GM12874 (cell line): ENCODE data around the gene DTNBP1.

ENCODE experiments used
- CTCF ChIP-seq: IDR thresholded peaks from 2 replicates; pipeline ENCODE4 v1.5.1; 2011; ENCODE audit warnings: low read depth, mild to moderate bottlenecking, control low read depth, low read length, moderate library complexity; ENCODE audit not compliant: insufficient read depth

Gene DTNBP1

DNA sequence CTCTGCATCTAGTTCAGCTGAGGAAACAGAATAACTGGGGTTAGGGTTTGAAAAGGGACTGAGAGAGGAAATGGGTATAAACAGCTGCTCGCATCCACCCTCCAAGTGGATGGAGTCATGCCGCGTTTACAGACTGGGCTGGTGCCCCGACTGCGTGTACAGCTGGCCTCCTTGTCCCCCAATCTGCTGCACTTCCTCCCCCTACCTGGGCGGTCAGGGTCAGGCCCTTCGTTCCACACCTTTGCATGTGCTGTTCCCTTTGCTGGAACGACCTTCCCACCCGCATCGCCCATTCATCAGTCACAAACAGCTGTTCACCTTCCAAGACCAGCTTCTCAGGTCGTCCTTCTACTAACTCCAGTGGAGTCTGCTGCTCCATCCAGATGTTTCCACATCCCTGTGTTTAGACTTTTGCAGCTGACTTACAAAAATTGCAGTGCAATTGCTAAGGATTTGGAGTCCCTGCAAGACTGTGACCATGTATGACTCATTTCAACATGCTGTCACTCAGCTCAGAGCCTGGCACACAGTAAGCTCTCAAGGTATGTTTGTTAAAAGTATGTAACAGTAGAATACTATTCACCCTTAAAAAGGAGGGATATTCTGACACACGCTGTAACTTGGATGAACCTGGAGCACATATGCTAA, 129.3 kb downstream of the DTNBP1 start:
- TF ChIP-seq CTCF: no peak

- TF ChIP-seq CTCF: no peak
These were observed 130.9 kb downstream of the DTNBP1 start for GRCh38 chr6:15531973-15532372.

DNA sequence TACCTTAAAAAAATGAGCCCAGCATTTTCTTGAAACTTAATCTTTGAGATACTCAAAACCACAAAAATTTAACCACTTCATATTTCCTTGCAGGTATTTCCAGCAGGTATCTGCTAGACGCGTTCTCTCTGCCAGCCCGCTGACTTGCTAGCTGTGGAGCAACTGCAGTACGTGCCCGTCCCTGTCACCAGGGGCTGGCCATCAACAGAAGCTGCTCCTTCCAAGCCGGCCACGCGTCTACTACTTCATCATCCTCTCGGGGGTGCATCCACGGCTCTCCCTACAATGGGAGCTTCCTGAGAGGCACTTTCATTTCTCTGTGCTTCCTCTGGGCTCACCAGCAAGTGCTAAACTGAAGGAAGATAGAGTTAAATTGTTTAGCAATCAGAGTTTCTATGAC, 132.4 kb downstream of the DTNBP1 start:
- no peak for TF ChIP-seq CTCF

DNA sequence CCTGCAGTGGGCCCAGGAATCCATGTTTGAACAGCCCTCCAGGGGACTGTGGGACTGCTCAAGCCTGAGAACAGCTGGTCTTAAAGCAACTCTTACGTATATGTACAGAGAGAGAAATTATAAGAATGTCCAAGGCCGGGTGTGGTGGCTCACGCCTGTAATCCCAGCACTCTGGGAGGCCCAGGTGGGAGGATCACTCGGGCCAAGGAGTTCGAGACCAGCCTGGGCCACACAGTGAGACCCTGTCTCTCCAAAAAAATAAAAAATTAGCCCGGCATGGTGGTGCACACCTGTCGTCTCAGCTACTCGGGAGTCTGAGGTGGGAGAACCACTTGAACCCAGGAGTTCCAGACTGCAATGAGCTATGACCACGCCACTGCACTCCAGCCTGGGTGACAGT, 134.0 kb downstream of the DTNBP1 start:
- TF ChIP-seq CTCF: no peak

- no peak for TF ChIP-seq CTCF
These were observed 134.8 kb downstream of the DTNBP1 start for GRCh38 chr6:15527838-15528617.

DNA sequence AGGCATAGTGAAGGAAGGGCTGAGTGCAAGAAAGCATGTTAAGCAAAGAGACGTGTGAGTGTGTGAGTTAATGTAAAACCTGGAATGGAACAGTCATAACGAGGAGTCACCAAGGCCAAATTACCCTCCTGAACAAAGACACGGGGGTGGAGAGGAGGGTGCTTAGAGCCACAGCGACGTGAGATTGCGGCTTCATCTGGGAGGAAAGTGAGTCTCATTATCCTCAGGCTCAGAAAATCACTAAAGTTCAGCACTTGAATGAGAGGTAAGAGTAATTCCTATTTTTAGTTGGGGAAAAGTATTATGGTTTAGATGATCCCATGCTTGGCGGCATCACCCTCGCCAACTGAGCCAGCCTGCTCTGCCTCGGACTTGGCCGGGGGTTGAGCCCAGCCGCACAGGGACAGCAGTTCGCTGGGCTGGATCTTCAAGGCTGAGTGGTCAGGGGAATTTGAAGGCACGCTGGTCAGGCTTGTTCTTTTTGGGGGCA, 136.6 kb downstream of the DTNBP1 start:
- no peak for TF ChIP-seq CTCF

DNA sequence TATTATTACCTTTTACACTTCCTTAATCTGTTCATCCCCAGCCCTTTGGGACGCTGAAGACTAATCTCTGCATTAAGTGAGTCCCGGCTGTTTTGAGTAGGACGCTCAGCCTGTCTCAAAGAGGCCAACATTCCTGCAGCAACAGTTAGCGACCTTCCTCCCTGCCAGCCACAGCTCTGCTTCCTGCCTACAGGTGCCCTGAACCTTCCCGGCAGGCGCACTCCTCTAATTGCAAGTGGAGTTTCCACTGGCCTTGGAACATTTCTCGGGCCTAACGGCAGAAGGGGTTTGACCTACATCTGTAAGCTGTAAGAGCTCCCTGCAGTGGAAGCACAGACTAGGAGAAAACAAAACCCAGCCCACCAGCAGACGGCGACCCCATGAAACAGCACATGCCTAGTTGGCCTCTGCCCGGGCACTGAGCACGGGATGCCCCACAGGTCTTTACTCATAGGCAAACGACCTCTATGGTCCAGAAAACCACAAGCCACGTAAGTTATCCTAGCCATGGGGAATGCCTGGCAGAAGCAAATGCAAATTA, 137.9 kb downstream of the DTNBP1 start:
- TF ChIP-seq CTCF: no peak
